Panc1 (cell line): ENCODE measurements around the gene IRX6.

Experiments used
- POLR2AphosphoS5 ChIP-seq: IDR thresholded peaks from 2 replicates; pipeline ENCODE4 v1.6.1; 2012; ENCODE audit warnings: mild to moderate bottlenecking, low read depth, low read length, moderate library complexity
- SIN3A ChIP-seq: IDR thresholded peaks from 2 replicates; pipeline ENCODE4 v1.6.1; 2012; ENCODE audit warnings: low read depth, mild to moderate bottlenecking, low read length, moderate library complexity, borderline replicate concordance; ENCODE audit not compliant: insufficient read depth
- TCF7L2 ChIP-seq: IDR thresholded peaks from 2 replicates; pipeline ENCODE4 v1.6.1; 2011; ENCODE audit warnings: mild to moderate bottlenecking, low read depth, low read length, inconsistent platforms
- TF ChIP-seq, protein P1 (sequence below): fragments of 450-650 bp; IDR thresholded peaks from 2 replicates; pipeline ENCODE4 v1.5.1; 2017; ENCODE audit warnings: mild to moderate bottlenecking

DNA sequence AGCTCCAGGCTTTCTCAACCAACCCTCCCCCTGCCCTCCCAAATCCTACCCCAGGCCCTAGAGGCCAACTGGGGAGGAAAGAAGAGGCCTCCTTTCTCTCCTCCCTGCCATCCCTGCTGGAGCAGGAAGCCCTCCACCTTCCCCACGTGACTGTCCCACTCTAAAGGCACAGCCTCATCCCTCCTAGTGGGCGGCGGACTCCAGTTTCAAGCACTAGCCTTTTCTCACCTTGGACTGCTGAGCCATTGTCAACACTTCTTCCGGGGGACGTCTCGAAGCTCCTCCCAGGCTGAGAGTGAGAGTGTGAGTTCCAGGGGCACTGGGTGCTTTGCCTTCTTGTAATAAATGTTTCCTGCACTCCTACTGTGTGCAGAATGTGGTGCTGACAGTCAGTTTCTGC lies 21.4 kb upstream of the IRX6 start:
- TF ChIP-seq POLR2AphosphoS5 (no peak), SIN3A (no peak), TCF7L2 (no peak)
- TF ChIP-seq, protein P1, sequence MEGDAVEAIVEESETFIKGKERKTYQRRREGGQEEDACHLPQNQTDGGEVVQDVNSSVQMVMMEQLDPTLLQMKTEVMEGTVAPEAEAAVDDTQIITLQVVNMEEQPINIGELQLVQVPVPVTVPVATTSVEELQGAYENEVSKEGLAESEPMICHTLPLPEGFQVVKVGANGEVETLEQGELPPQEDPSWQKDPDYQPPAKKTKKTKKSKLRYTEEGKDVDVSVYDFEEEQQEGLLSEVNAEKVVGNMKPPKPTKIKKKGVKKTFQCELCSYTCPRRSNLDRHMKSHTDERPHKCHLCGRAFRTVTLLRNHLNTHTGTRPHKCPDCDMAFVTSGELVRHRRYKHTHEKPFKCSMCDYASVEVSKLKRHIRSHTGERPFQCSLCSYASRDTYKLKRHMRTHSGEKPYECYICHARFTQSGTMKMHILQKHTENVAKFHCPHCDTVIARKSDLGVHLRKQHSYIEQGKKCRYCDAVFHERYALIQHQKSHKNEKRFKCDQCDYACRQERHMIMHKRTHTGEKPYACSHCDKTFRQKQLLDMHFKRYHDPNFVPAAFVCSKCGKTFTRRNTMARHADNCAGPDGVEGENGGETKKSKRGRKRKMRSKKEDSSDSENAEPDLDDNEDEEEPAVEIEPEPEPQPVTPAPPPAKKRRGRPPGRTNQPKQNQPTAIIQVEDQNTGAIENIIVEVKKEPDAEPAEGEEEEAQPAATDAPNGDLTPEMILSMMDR: no peak
